ENCODE data around the gene NOL3.

DNA sequence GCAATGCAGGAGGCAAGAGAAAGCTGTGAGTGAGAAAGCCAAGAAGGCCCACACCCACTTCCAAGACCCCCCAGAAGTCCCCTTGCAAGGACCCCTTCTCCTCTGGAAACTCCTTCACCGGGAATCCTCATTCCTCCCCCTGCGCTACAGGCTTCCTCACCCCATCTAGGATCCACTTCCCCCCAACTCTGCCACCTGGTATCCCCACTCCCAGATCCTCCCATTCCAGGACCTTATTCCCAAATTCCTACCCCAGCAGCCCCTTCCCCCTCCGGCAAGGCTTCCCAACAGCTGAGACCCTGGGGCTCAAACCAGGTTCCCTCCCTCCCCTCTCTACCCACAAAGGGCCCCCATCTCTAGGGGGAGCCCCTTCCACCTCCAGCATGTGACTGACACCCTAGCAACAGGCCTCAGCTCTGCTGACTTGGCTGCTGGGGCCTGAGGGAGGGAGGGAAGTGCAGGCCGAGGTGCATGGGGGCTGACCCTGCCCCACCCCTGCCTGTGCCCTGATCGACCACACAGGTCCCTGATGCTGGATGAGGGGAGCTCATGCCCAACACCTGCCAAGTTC lies 3.7 kb upstream of the NOL3 start:
- TF ChIP-seq, protein P1, sequence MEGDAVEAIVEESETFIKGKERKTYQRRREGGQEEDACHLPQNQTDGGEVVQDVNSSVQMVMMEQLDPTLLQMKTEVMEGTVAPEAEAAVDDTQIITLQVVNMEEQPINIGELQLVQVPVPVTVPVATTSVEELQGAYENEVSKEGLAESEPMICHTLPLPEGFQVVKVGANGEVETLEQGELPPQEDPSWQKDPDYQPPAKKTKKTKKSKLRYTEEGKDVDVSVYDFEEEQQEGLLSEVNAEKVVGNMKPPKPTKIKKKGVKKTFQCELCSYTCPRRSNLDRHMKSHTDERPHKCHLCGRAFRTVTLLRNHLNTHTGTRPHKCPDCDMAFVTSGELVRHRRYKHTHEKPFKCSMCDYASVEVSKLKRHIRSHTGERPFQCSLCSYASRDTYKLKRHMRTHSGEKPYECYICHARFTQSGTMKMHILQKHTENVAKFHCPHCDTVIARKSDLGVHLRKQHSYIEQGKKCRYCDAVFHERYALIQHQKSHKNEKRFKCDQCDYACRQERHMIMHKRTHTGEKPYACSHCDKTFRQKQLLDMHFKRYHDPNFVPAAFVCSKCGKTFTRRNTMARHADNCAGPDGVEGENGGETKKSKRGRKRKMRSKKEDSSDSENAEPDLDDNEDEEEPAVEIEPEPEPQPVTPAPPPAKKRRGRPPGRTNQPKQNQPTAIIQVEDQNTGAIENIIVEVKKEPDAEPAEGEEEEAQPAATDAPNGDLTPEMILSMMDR (IDR thresholded peaks at IDR 0.05) = no peak
- TF ChIP-seq EP300 (IDR thresholded peaks at IDR 0.05) (no peak), POLR2A (IDR thresholded peaks at IDR 0.05) (no peak)

Data from tibial nerve (tissue), 4 donors.